HG03045 (cell line): Measurements from ENCODE around the gene FAM111B.
A peak's percentile ranks its signal among the peaks of the same experiment; 100 is the strongest.
"Not testable (repeated sequence)": the region's sequence is repeated elsewhere in the genome, so short reads cannot be mapped to it uniquely, and the experiment has no call there.

Experiments
- ATAC-seq: cut with Tn5 transposase; IDR thresholded peaks from one replicate; pipeline ENCODE4 v1.9.1; 2021; ENCODE audit warnings: mild to moderate bottlenecking, moderate library complexity; ENCODE audit not compliant: unreplicated experiment

Gene FAM111B

GRCh38 chr11:59106363-59107336 is at the start of gene FAM111B:
Gene FAM111B, plus strand, starts transcription at chr11:59107237. Its CDS starts 2,389 bp downstream, at chr11:59109626.
- ATAC-seq, result peak; percentile 67

GRCh38 chr11:59058120-59059033 is 48.7 kb upstream of the FAM111B start:
- peak; percentile 95 for ATAC-seq

- not testable (repeated sequence) for ATAC-seq
Observed at GRCh38 chr11:59060096-59060495, 46.9 kb upstream of the FAM111B start.

GRCh38 chr11:59062602-59063529 is 44.2 kb upstream of the FAM111B start:
- no peak for ATAC-seq

GRCh38 chr11:59063996-59064727 is 42.9 kb upstream of the FAM111B start:
- not testable (repeated sequence) for ATAC-seq

- no peak for ATAC-seq
Observed at GRCh38 chr11:59069087-59069486, 38.0 kb upstream of the FAM111B start.

GRCh38 chr11:59076876-59077571 is 30.0 kb upstream of the FAM111B start:
- ATAC-seq, result peak; percentile 75

- ATAC-seq, result no peak
Observed at GRCh38 chr11:59078435-59078834, 28.6 kb upstream of the FAM111B start.

GRCh38 chr11:59079086-59079485 is 28.0 kb upstream of the FAM111B start:
- ATAC-seq, result no peak

GRCh38 chr11:59080421-59080820 is 26.6 kb upstream of the FAM111B start:
- ATAC-seq, result not testable (repeated sequence)

GRCh38 chr11:59081430-59082020 is 25.5 kb upstream of the FAM111B start:
- not testable (repeated sequence) for ATAC-seq

GRCh38 chr11:59086007-59086406 is 21.0 kb upstream of the FAM111B start, which contains the start of gene GLYATL1B:
Gene GLYATL1B, plus strand, starts transcription at chr11:59086307. Its CDS starts 0 bp downstream, at chr11:59086307.
- not testable (repeated sequence) for ATAC-seq

GRCh38 chr11:59088162-59088561 is 18.9 kb upstream of the FAM111B start:
- ATAC-seq, result no peak

- ATAC-seq, result not testable (repeated sequence)
Observed at GRCh38 chr11:59093576-59093975, 13.5 kb upstream of the FAM111B start.

GRCh38 chr11:59095225-59095624 is 11.8 kb upstream of the FAM111B start:
- ATAC-seq, result peak; percentile 50

GRCh38 chr11:59095972-59096575 is 11.0 kb upstream of the FAM111B start:
- ATAC-seq, result not testable (repeated sequence)

GRCh38 chr11:59097113-59097708 is 9.8 kb upstream of the FAM111B start:
- no peak for ATAC-seq

GRCh38 chr11:59097938-59098337 is 9.1 kb upstream of the FAM111B start:
- ATAC-seq, result not testable (repeated sequence)
